ENCODE measurements around the gene GABRG3.

GABRG3 gene

DNA sequence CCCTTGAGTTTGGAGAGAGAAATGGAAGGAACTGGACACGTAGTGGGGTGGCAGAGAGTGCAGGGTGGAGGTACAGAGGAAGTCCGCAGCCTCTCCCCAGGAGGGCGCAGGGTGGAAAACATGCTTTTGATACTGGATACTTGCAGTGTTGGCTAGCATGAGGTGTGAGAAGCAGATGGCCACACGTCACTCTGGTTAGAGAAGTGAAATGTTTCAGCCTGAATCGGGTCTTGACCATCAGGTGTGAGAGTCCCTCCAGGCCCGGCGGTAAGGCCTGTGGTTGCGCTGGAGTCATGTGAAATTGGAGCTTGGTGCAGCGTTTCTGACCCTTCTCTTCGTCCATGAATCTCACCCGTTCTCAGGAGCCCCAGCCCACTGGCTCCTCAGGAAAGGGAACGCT is 93.1 kb downstream of the GABRG3 start:
- DNase-seq (ENCODE audit: low read depth): no peak

DNA sequence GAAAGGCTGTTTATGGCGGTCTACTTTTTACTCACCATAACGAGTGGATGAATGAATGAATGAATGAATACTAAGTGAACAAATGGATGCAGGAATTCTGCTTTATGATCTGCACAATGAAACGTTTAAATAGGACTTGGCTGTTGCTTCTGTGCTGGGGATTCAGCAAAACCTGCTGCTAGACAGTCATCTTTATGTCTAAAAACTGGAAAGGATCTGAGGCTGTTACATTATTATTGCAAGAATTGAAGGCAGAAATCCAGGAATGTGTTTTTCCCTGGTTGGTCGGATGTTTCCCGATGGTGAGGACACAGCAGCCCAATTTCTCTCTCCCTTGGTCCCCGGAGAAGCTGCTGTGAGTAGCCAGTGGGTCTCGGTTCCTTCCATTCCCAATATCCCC is 94.2 kb downstream of the GABRG3 start:
- no peak for DNase-seq (ENCODE audit: low read depth)

DNA sequence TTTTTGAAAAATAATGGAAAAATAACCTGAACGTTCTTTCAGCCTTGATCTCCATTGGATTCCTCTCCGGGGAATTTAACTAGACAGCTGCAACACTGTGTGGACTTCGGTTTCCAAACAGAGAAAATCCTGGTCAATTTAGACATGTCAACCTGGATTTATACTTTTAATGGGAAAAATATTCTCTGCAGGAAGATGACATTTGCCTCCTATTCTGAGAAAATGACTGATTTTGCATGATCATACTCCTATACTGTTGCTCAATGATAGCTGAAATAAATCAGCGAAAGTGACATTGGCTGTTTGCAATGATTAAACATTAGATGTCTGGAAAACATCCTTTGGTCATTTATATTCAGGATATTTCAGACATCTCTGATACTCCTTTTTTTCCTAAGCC is 94.8 kb downstream of the GABRG3 start:
- no peak for DNase-seq (ENCODE audit: low read depth)

DNA sequence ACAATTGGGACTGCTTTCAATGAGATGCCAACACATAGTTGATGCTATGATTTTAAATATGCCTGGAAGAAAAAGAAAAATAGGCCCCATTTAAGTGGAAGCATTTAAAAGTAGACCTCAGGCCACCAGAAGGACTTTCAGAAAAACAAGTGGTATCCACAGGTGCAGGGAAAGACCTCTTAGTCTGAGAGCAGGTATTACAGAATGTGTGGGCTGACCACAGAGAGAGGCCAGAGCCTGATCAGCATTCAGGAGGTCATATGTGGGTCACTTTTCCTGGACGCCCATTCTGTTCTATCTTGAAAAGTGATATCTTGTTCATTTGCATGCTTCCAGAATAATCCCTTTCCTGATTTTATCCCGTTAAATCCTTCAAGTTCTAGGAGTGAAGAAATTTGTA is 95.5 kb downstream of the GABRG3 start:
- no peak for DNase-seq (ENCODE audit: low read depth)

DNA sequence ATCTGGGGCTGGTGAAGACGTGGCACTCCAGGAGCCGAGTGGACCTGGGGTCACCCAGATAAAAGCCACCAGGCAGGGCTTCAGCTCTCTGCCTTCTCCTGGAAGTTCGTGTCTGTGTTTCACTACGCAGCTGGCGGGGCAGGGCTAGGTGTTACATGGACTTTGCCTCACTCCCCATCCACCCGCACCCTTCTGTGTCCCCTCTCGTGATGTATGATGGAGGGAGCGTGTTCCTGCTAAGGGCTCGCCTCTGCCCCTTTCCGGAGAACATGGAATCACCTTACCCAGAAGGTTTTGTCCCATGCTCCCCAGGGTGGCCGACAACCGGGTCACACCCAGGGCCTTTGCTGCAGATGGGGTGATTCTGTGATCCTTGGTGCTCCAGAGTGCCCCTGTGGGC is 96.2 kb downstream of the GABRG3 start:
- no peak for DNase-seq (ENCODE audit: low read depth)

DNA sequence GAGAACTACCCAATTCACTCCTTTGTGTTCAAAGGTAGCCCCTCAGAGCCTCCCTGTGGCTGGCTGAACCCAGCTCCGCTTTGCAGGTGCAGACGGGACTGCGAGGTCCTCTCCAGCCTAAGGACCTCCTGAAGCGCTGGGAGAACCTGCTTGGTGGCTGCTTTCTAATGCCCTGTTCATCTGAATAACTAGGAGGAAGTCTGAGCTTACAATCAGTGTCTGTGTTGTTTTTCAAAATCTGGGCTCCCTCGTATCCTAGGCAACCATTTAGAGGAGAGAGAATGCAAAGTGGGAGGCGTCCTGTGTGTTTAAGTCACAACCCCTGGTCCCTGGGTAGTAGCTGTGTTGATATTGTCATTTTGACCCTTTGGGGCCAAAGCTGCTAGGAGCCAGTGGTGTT is 99.9 kb downstream of the GABRG3 start:
- DNase-seq (ENCODE audit: low read depth): no peak

DNA sequence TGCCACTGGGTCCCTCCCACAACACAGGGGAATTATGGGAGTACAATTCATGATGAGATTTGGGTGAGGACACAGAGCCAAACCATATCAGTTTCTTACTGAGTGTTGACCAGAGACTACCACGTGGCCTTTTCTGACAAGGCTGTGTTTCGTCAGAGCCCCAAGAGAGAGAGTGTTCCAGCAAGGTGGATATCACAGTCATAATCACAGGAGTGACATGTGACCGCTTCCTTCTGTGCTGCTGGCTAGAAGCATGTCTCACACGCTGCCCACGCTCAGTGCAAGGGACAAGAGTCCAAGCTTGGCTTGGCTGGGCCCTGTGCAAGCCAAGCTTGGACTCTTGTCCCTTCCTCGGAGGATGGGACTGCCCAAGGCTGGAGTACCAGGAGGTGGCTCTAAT is 103.2 kb downstream of the GABRG3 start:
- no peak for DNase-seq (ENCODE audit: low read depth)

DNA sequence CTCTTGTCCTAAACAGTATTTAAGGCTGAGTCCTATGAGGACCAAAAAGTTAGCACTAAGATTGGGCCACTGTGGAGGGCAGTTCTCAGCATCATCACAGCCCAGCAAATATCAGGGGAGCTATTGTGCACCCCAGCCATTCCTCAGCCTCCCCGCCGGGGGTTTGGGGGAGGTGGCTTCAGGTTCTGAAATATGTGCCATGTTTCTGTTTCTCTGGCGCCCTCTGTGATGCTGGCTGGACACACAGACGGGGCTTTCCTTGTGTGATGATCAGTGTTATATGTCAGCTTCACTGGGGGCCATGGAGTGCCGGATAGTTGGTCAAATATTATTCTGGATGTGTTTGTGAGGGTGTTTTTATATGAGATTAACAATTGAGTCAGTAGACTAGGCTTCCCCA is 106.8 kb downstream of the GABRG3 start:
- DNase-seq (ENCODE audit: low read depth): no peak

DNA sequence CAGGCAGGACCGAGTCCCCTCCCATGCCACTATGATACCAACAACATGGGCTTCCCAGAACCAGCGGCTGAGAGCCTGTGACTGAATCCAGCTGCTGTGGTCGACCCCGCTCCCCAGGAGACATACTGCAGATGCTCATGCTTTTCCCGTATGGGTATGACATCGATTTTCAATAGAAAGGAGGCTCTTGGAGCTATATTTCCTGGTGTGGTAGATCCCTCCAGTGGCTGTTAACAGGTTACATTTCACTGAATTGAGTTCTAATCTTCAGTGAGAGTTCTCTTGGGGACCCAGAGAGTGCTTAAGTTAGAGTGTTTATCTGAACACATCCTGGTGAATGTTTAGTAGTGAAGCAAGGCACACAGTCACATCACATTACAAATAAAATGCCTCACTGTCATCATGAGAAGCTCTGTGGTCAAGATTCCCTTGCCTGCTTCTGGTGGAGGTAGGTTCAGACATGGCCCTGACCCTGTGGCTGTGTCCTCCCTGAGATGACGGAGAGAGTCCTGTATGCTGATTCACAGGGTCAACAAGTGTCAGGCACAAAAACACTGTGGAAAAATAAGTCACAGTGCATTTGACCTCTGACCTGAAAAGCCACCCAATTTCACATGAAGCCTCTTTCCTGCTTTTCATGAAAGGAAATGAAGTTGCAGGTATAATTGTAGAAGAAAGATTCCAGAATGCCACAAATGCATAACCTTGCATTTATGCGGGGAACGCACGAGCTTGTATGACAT is 110.9 kb downstream of the GABRG3 start:
- DNase-seq (ENCODE audit: low read depth): no peak

DNA sequence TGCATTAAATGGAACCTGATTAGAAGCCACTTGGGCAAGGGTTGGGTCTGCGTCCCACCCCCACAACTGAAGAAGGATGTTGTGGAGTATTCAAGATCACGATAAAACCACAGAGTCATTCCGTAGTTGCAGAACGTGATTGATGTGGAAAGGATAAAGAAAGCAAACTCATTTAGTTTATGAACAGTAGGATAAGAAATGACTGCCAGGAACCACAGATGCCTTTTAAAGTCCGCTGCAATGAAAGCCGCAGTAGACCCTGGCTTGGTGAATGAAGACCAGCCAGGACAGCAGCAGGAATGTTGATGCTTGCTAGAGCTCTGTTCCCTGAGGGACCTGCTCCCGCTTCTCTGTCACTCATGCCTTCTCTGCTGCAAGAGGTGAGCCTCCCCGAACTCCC is 111.5 kb downstream of the GABRG3 start:
- no peak for DNase-seq (ENCODE audit: low read depth)

DNA sequence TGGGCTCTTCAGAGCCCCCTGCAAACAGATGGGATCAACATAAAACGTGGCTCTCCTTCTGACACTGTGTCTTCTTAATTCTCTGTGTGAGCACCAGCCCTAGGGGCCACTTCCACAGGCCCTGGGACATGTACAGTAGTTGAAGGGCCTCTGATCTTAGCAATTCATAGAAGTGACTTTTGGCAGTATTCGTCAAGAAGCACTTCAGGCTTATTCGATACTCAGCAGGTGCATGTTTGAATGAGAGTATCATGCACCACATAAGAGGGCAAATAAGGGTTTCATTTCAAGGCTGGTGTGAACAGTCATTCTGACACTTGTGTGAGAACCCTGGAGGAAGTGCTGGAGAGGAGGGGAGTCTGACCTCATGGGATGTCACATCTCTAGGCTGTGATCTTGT is 113.9 kb downstream of the GABRG3 start:
- DNase-seq (ENCODE audit: low read depth): no peak

DNA sequence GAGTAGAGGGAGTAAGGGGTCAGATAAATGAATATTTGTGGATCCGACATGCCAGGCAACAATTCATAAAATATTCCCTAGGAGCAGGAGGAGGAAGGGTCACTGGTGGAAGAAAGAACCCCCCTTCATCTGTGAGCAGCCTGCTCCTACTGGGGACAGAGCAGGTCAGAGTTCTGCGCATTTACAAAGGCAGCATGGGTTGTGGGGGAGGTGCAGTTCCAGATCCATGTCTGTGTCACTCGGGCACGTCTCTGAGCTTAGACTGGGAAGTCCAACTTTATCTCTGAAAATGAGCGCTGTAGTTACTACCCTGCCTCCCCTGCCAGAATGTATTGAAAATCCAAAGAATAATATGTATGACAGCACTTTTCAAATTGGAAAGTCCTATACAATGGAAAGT is 115.2 kb downstream of the GABRG3 start:
- DNase-seq (ENCODE audit: low read depth): no peak

DNA sequence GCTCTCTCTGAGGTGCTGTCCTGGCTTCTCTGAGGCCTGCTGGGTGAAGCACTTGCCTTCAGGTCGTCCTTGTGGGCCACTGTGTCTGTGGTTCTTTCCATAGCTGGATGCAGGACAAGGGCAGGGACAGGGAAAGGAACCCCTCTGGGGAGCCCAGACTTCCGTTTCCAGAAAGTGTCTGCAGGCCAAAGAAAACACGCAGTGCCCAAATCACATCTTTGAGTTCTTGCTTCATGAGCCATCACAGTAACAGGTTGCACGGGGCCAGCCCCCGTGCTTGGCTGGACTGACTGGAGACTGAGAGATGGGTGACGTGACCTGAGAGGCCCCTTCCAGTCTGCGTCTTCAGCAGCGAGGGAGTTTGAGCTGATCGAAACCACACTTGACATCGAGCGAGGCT is 115.8 kb downstream of the GABRG3 start:
- DNase-seq (ENCODE audit: low read depth): no peak

DNA sequence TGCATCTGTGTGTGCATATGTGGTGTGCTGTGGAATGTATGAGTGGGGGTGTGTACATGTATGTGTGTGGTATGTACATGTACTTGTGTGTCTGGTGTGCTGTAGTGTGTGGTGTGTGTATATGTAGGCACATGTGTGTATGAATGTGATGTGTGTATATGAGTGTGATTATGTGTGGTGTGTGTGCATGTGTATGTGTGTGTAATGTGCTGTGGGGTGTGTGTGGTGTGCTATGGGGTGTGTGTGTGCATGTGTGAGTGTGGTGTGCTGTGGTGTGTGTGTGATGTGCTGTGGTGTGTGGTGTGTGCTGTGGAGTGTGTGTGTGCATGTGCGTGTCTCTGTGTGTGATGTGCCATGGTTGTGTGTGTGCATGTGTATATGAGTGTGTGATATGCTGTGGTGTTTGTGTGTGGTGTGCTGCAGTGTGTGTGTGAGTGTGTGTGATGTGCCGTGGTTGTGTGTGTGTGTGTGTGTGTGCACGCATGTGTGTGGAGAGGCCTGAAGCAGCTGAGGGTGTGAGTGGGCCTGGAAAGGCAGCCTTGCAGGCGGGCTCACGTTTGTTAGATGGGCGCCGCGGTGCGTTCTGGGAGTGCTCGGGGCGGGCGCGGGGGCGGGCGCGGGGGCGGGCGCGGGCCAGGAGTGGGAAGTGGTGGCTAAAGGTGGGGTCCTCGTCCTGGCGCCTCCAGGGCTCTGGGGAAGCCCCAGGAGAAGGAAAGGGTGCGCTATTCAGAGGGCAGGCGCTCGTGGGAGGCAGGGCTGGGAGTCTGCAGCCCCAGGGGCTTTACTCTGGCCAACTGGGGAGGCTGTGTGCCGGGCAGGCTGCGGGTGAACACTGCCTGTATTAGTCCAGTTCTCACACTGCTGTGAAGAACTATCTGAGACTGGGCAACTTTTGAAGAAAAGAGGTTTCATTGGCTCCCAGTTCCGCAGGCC is 116.9 kb downstream of the GABRG3 start:
- DNase-seq (ENCODE audit: low read depth): no peak

DNA sequence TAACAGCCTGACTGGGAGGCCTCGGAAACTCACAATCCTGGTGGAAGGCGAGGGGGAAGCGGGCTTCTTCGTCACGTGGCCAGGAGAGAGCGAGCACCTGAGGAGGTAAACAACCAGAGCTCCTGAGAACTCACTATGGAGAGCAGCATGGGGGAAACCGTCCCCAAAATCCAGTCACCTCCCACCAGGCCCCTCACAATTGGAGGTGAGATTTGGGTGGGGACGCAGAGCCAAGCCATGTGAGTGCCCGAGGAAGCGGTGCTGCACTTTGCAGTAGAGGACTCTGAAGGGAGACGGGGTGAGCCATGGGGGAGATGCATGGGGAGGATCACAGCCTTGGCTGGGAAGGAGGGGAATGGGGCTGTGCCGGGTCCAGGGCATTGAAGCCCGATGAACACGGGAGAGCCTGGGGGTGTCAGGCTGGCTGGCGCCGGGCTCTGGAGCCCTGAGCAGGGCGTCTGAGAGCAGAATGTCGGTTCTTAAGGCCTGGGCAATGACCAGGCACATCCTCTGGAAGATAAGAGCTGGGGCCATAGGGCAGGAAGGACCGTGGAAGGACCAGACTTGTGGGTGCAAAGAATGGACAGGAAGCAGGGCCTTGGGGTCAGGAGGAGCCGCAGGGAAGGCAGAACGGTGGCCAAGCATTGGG is 117.7 kb downstream of the GABRG3 start:
- no peak for DNase-seq (ENCODE audit: low read depth)

DNA sequence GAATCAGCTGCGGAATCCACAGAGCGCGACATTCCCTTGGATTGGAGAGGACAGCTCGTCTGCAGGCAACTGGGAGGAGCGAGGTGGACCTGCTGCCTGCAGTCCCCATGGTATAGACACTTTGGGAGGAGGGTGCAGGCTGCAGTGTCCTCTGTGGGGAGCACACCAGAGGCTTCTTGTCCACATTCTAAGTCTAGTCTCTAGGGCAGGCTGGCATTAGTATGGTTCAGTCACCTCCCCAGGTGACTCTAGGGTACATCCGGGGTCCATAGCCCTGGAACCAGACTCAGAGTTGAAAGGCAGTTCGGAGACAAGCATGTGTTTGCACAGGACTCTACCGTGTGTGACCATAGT is 118.2 kb downstream of the GABRG3 start:
- no peak for DNase-seq (ENCODE audit: low read depth)

DNA sequence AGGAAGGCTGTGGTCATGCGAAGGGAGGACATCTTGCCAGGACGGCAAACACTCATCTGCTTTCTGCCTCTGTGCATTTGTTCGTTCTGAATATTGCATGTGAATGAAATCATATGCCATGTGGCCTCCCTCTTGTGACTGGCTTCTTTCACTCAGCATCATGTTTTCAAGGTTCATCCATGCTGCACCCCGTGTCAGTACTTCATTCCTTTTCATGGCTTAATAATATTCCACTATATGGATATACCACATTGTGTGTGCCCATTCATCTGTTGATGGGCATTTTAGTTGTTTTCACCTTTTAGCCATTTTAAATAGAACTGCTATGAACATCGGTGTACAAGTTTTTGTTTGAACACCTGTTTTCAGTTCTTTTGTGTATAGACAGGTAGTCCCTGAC is 118.7 kb downstream of the GABRG3 start:
- DNase-seq (ENCODE audit: low read depth): no peak

DNA sequence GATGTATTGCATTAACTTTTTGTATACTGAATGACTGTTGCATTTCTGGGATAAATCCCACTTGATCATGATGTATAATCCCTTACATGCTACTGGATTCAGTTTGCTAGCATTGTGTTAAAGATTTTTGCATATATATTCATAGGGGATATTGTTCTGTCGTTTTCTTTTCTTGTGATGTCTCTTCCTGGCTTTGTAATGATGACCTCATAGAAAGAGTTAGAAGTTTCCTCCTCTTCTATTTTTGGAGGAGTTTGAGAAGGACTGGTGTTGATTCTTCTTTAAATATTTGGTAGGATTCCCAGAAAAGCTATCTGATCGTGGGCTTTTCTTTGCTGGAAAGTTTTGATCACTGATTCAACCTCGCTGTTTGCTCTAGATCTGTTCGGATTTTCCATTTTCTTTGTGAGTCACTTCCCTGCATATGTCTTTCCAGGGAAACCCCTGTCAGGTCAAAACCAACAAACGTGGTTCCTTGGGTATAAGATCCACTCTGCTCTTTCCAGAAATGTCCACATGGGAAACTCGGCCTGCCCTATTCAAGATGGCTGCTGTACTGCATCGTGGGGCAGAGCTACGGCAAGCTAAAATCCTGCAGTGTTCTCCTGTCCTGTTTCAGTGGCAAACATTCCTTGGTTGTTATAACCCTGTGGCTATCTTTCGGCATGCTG is 120.4 kb downstream of the GABRG3 start:
- no peak for DNase-seq (ENCODE audit: low read depth)

DNA sequence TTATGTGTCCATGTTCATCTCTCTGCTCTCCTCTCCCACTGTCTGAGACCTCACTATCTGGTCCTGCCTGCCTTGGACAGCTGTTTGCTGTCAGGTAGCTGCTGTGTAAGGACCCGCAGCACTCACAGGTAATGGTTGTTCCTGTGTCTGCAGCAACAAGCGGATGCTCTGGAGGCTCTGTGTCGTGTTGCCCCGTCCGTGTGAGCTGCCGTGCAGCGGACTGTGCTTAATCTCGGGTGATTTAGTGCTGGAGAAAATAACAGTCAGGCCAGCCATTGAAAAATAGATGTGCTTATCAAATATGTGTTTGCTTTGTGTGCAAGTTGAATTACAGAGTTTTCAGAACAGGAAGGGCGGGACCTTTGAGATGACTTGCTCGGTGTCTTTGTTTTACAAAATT is 121.4 kb downstream of the GABRG3 start:
- DNase-seq (ENCODE audit: low read depth): no peak

DNA sequence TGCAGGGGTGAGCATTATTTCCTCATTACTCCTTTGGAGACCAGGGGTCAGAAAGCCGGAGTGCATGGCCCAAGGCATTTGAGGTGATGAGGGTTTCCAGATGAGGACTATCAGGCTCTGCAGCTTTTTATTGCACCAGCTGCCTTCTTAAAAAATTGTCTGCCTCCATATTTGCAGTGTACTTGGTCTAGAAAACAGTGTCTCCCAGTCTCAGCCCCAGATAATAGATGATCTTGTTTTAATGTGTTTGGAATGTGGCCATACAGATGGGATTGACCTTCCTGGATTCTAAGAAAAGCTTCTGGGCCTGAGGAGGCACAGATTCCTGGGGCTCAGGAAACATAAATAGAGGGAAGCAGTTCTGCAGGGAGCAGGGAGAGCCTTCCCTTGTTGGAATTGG is 123.3 kb downstream of the GABRG3 start:
- DNase-seq (ENCODE audit: low read depth): no peak

DNA sequence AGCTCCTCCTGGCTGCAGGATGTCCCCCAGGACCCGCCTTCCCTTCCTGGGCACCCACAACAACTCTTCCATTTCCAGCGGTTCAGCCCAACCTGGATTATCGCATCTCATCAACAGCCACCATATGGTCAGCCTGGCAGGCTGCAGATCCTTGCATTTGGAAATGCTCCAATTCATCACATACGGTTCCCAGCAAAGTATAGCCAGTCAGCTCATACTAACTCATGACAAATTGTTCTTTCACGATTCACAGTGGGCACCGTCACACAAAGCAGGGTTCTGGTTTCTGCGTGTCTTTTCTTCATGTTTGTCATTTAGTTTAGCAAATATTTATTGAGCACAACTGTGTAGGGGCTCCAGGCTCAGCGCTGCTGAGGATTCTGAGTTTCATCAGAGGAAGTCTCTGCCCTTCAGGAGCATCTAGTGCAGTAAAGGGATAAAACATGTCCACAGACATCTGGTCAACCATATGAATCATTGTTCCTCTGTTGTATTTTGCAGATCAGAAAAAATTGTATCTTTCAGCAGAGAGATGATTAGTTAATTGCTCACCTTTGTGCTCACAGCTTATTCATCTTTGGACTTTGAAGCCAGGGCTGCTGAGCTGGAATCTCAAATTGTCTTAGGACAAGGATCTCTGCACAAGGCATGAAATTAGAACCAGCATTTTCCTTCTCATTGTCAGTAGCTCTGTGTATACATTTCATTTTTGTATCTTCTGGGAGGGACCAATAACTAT is 125.1 kb downstream of the GABRG3 start:
- DNase-seq (ENCODE audit: low read depth): no peak

DNA sequence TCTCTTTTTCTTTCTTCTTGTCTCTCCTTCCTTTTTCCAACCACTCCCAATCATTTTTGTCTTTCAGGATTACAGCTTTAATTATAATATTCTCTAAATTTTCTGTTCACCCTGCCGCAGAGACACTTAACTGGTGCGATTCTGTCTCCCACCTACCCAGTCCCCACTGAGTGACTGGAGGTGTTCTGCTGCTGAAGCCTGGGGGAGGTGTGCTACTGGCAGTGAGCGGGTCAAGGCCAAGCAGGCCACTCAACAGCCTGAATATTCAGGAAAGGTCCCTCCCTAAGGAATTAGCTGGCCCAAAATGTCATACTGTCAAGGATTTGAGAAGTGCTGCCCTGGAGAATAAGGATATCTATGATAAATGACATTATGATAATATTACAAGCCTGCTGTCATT is 126.5 kb downstream of the GABRG3 start:
- no peak for DNase-seq (ENCODE audit: low read depth)
